NT2/D1 (cell line): Measurements from ENCODE around the gene CSPG5.

Experiments used
- DNase-seq: peaks from one replicate; pipeline ENCODE4 v3.0.0-alpha.2; 2011; ENCODE audit warnings: low read depth, low spot score
- H3K27me3 ChIP-seq: 2 replicates; pipeline ENCODE4 v1.6.0; 2011; ENCODE audit warnings: mild to moderate bottlenecking; ENCODE audit not compliant: insufficient read length, insufficient read depth
- H3K36me3 ChIP-seq: 2 replicates; pipeline ENCODE4 v1.6.1; 2011; ENCODE audit warnings: mild to moderate bottlenecking, low read length, mixed read lengths; ENCODE audit not compliant: insufficient read depth, insufficient read length
- H3K4me1 ChIP-seq: 2 replicates; pipeline ENCODE4 v1.5.1; 2011; ENCODE audit not compliant: insufficient read depth, insufficient read length
- H3K4me3 ChIP-seq: 2 replicates; pipeline ENCODE4 v1.5.1; 2011; ENCODE audit warnings: low read depth; ENCODE audit not compliant: insufficient read length
- H3K9ac ChIP-seq: 2 replicates; pipeline ENCODE4 v1.6.0; 2011; ENCODE audit warnings: low read depth; ENCODE audit not compliant: insufficient read length
- H3K9me3 ChIP-seq: 2 replicates; pipeline ENCODE4 v1.5.1; 2011; ENCODE audit warnings: mild to moderate bottlenecking, low read length; ENCODE audit not compliant: insufficient read depth
- SUZ12 ChIP-seq: IDR thresholded peaks from 2 replicates; pipeline ENCODE4 v1.6.1; 2011; ENCODE audit not compliant: insufficient read length, insufficient read depth; ENCODE audit errors: extremely low read depth
- YY1 ChIP-seq: IDR thresholded peaks from 2 replicates; pipeline ENCODE4 v1.6.1; 2011; ENCODE audit not compliant: insufficient read length, insufficient read depth
- ZNF274 ChIP-seq: IDR thresholded peaks from 2 replicates; pipeline ENCODE4 v1.6.1; 2011; ENCODE audit warnings: mild to moderate bottlenecking, low read depth, low read length

Gene CSPG5

DNA sequence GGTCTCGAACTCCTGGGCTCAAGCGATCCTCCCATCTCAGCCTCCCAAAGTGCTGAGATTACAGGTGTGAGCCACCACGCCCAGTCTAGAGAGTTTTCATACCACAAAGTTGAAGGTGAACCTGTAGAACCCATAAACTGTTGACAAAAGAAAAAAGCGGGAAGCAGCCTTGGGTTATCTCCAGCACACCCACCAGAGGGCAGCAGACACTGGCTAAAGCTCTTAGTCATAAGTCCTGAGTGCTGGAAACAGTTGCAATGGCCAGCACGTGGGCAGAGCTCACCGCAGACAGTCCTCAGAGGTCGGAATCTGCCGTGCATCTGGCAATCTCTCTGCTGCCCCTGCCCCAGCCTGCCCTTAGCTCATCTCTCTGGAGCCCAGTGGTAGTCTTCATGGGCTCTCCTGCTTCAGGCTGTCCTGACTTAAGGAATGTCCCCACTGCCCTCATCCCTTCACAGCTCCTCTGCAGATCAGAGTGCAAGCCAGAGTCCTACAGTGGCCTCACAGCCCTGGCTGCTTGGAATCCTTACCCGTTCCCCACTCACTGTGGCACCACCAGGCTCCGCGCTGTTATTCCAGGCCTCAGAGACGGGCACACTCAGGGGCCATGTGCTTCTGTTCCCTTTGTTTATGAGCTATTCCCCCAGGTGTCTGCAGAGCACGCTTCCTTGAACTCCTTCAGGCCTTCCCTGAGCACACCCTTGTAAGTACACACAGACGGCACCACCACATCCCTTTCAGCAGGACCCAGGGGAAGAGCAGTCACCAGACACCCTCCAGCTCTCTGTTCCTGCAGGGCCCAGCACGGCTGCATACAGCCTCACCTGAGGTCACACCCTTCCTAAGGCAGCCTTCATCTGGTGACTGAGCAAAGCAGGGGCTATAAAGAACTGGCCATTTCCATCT, 56.3 kb downstream of the CSPG5 start:
- H3K9ac ChIP-seq = peak overlapping the region; percentile 26
- no peak overlapping the region for H3K4me3 ChIP-seq
- H3K36me3 ChIP-seq = no peaks in the 10 kb centered on the region
- TF ChIP-seq ZNF274 = no peak
- no peak for TF ChIP-seq SUZ12
- no peak for TF ChIP-seq YY1
- DNase-seq = peak; percentile 88
- no peaks in the 10 kb centered on the region for H3K9me3 ChIP-seq
- H3K4me1 ChIP-seq = peaks cover 7% of the 10 kb centered on the region
- H3K27me3 ChIP-seq = peaks cover 10% of the 10 kb centered on the region

DNA sequence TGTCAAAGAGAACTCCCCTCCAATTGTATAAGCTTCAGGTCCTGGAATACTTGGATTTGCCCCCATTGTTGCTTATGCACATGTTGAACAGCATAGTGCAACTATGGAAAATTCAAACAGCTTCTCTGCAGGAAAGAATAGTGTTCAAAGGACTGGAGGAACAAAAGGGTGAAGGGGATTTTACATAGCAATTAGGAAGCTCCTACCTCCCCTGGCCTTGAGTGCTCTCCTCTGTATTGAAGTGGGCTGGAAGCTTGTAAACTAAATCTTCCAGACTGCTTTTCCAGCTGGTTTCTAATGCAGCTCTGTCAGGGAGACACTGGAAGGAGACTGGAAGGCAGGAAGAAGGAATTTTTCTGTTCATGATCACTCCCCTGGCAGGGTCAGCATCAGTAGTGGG, 57.9 kb downstream of the CSPG5 start:
- peaks cover 7% of the 10 kb centered on the region for H3K4me1 ChIP-seq
- H3K27me3 ChIP-seq = peaks cover 10% of the 10 kb centered on the region
- TF ChIP-seq YY1 (no peak), ZNF274 (no peak), SUZ12 (no peak)
- no peaks in the 10 kb centered on the region for H3K9me3 ChIP-seq
- no peaks in the 10 kb centered on the region for H3K36me3 ChIP-seq
- DNase-seq = peak; percentile 55
- no peak overlapping the region for H3K4me3 ChIP-seq
- H3K9ac ChIP-seq = peak overlapping the region; percentile 34

DNA sequence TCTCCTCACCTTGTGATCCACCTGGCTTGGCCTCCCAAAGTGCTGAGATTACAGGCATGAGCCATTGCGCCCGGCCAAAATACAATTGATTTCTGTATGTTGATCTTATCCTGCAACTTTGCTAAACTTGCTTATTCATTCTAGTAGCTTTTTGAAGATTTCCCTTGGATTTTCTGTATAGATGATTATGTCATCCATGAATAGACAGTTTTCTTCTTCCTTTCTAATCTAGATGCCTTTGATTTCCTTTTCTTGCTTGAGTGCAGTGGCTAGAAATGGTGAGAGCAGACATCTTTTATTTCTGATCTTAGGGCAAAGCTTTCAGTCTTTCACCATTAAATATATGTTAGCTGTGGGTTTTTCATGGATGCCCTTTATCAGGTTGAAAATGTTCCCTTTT, 60.7 kb downstream of the CSPG5 start:
- Histone ChIP-seq H3K9me3 (no peaks in the 10 kb centered on the region), H3K4me1 (peaks cover 7% of the 10 kb centered on the region), H3K9ac (no peak overlapping the region), H3K27me3 (peaks cover 8% of the 10 kb centered on the region), H3K4me3 (no peak overlapping the region), H3K36me3 (no peaks in the 10 kb centered on the region)
- DNase-seq = no peak
- TF ChIP-seq SUZ12 = no peak
- TF ChIP-seq ZNF274 = no peak
- TF ChIP-seq YY1 = no peak

GRCh38 chr3:47515864-47516319, 62.8 kb downstream of the CSPG5 start:
- Histone ChIP-seq H3K4me1 (peaks cover 5% of the 10 kb centered on the region), H3K9me3 (no peaks in the 10 kb centered on the region), H3K27me3 (no peaks in the 10 kb centered on the region), H3K4me3 (no peak overlapping the region), H3K9ac (no peak overlapping the region), H3K36me3 (peaks cover 11% of the 10 kb centered on the region)
- no peak for TF ChIP-seq YY1
- TF ChIP-seq SUZ12 = no peak
- TF ChIP-seq ZNF274 = no peak
- no peak for DNase-seq

GRCh38 chr3:47515100-47515499, 63.6 kb downstream of the CSPG5 start:
- Histone ChIP-seq H3K9me3 (no peaks in the 10 kb centered on the region), H3K9ac (no peak overlapping the region), H3K27me3 (no peaks in the 10 kb centered on the region), H3K4me1 (peaks cover 4% of the 10 kb centered on the region), H3K36me3 (peaks cover 18% of the 10 kb centered on the region), H3K4me3 (no peak overlapping the region)
- no peak for DNase-seq
- TF ChIP-seq SUZ12 (no peak), ZNF274 (no peak)

DNA sequence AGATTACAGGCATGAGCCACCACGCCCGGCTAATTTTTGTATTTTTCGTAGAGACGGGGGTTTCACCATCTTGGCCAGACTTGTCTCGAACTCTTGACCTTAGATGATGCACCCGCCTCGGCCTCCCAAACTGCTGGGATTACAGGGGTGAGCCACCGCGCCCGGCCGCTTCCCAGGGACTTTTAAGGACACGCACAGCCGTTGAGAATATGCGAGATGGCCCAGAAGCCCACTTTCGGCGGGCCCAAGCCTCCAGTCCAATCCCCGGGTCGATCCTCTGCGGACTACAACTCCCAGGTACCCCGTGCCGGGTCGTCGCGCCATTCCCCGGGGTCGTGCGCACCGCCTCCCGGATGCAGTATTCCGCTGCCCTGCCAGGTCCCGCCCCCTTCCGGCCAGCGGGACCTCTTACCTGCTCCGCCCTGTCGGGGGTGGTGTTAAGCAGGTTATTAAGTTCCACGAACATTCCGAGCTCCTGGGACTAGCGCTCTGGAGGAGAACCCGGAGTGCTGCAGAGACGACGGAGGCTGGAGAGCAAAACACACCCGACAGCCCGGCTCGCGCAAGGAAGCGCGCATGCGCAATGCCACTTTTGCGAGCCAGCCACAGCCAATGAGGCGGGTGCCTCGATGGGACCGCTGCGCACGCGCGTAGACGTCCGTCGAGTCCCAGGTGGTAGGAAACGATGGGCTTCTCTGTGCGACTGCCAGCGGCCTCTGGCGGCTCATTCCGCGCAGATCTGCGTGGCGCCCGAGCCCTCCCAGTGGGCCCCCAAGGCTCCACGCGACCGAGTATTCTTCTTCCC, 65.3 kb downstream of the CSPG5 start, which contains the start of gene ELP6:
Gene ELP6, minus strand, starts transcription at position 588 of the 805 bp plus-strand sequence. Its CDS starts 122 bp downstream, at position 466.
- TF ChIP-seq ZNF274 = no peak
- TF ChIP-seq YY1 = peak; percentile 62
- no peak for TF ChIP-seq SUZ12
- H3K9me3 ChIP-seq = no peaks in the 10 kb centered on the region
- H3K36me3 ChIP-seq = peaks cover 34% of the 10 kb centered on the region
- H3K27me3 ChIP-seq = no peaks in the 10 kb centered on the region
- H3K9ac ChIP-seq = peak within 1 kb of the TSS; percentile 98
- DNase-seq = peak; percentile 95
- H3K4me3 ChIP-seq = peak within 1 kb of the TSS; percentile 82
- peaks cover 4% of the 10 kb centered on the region for H3K4me1 ChIP-seq
